Ishikawa (cell line): ENCODE data around the gene VIPR2.

Experiments used
- CEBPB ChIP-seq: IDR thresholded peaks from 2 replicates; pipeline ENCODE4 v1.6.1; 2012
- CREB1 ChIP-seq: IDR thresholded peaks from 2 replicates; pipeline ENCODE4 v1.6.1; 2012; ENCODE audit warnings: low read depth
- EGR1 ChIP-seq: IDR thresholded peaks from 2 replicates; pipeline ENCODE4 v1.6.1; 2012
- EP300 ChIP-seq: IDR thresholded peaks from 2 replicates; pipeline ENCODE4 v1.6.1; 2012; ENCODE audit warnings: borderline replicate concordance
- FOXM1 ChIP-seq: IDR thresholded peaks from 2 replicates; pipeline ENCODE4 v1.6.1; 2012; ENCODE audit warnings: low read depth, borderline replicate concordance
- MAX ChIP-seq: IDR thresholded peaks from 2 replicates; pipeline ENCODE4 v1.6.1; 2012
- NFIC ChIP-seq: IDR thresholded peaks from 2 replicates; pipeline ENCODE4 v1.6.1; 2012
- RAD21 ChIP-seq: IDR thresholded peaks from 2 replicates; pipeline ENCODE4 v1.6.1; 2012; ENCODE audit warnings: low read depth
- REST ChIP-seq: IDR thresholded peaks from 2 replicates; pipeline ENCODE4 v1.6.1; 2012; ENCODE audit warnings: low read depth, mild to moderate bottlenecking
- TAF1 ChIP-seq: IDR thresholded peaks from 2 replicates; pipeline ENCODE4 v1.6.1; 2012; ENCODE audit warnings: low read depth, mild to moderate bottlenecking
- TCF12 ChIP-seq: IDR thresholded peaks from 2 replicates; pipeline ENCODE4 v1.6.1; 2012; ENCODE audit warnings: low read depth
- TEAD4 ChIP-seq: IDR thresholded peaks from 2 replicates; pipeline ENCODE4 v1.6.1; 2012
- YY1 ChIP-seq: IDR thresholded peaks from 2 replicates; pipeline ENCODE4 v1.6.1; 2012; ENCODE audit warnings: low read depth
- ZBTB7A ChIP-seq: IDR thresholded peaks from 2 replicates; pipeline ENCODE4 v1.6.1; 2012; ENCODE audit warnings: low read depth
- TF ChIP-seq, protein P1 (sequence below): IDR thresholded peaks from 2 replicates; pipeline ENCODE4 v1.6.1; 2012

Gene VIPR2

GRCh38 chr7:159067576-159068487 lies 76.8 kb downstream of the VIPR2 start:
- TF ChIP-seq MAX (no peak), REST (no peak), YY1 (no peak), CREB1 (no peak), CEBPB (no peak), TAF1 (no peak), TCF12 (no peak), EP300 (no peak), FOXM1 (no peak), EGR1 (no peak), NFIC (no peak), RAD21 (no peak), ZBTB7A (no peak), TEAD4 (no peak)
- TF ChIP-seq, protein P1, sequence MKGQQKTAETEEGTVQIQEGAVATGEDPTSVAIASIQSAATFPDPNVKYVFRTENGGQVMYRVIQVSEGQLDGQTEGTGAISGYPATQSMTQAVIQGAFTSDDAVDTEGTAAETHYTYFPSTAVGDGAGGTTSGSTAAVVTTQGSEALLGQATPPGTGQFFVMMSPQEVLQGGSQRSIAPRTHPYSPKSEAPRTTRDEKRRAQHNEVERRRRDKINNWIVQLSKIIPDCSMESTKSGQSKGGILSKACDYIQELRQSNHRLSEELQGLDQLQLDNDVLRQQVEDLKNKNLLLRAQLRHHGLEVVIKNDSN = no peak

- TF ChIP-seq CEBPB = no peak
- no peak for TF ChIP-seq TAF1
- no peak for TF ChIP-seq REST
- TF ChIP-seq EP300 = no peak
Measured at GRCh38 chr7:159066816-159067575, 77.7 kb downstream of the VIPR2 start.

GRCh38 chr7:159065852-159066480 lies 78.7 kb downstream of the VIPR2 start:
- no peak for TF ChIP-seq YY1

DNA sequence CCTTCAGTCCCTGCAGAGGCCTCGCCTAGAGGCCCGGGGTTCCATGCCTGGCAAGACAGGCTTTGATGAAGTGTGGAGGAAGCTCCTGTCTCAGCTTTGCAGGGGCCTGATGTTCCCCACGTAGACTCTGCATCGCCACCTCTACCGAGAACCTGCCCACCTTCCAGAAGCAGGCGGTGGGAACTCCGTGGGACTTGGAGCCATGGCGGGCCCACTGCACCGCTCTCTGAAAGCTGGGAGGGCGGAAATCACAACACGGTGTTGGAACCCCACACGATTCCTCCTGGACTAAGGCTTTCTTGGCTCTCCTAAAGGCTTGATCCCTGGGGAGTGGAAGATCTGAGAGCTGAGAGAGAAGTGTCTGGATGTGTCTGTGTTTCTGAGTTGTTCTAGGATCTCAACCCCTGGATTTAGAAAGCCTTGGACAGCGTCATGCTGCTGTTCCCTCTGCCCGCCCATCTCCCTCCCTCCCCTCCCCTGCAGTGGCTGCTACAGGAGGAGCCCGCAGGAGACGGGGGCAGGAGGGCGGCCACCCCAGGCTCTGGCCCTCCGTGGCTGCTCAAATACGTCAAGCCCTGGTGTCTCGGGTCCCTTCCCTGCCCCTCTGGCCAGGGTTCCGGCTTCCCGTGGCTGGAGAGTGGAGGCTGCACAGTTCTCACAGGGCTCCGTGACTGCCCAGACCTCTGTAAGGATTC lies 79.7 kb downstream of the VIPR2 start:
- TF ChIP-seq YY1 = no peak
- no peak for TF ChIP-seq FOXM1
- TF ChIP-seq ZBTB7A = no peak
- TF ChIP-seq TAF1 = no peak
- no peak for TF ChIP-seq RAD21
- TF ChIP-seq, protein P1 = no peak
- TF ChIP-seq CEBPB = no peak
- TF ChIP-seq REST = no peak
- no peak for TF ChIP-seq CREB1
- TF ChIP-seq TCF12 = no peak
- no peak for TF ChIP-seq TEAD4
- no peak for TF ChIP-seq NFIC
